ENCODE results near the gene USP32.
A peak's percentile ranks its signal among the peaks of the same experiment; 100 is the strongest.
"Not testable (repeated sequence)": the region's sequence is repeated elsewhere in the genome, so short reads cannot be mapped to it uniquely, and the experiment has no call there.

USP32 gene

GRCh38 chr17:60392042-60392844 is at the start of gene USP32:
TSS of gene USP32 (minus strand) at chr17:60392133. CDS start at chr17:60391939, 194 bp downstream.
- DNase-seq: peak; percentile 98

GRCh38 chr17:60439501-60439900 is 47.6 kb upstream of the USP32 start:
- no peak for DNase-seq

GRCh38 chr17:60436676-60437075 is 44.7 kb upstream of the USP32 start:
- no peak for DNase-seq

DNA sequence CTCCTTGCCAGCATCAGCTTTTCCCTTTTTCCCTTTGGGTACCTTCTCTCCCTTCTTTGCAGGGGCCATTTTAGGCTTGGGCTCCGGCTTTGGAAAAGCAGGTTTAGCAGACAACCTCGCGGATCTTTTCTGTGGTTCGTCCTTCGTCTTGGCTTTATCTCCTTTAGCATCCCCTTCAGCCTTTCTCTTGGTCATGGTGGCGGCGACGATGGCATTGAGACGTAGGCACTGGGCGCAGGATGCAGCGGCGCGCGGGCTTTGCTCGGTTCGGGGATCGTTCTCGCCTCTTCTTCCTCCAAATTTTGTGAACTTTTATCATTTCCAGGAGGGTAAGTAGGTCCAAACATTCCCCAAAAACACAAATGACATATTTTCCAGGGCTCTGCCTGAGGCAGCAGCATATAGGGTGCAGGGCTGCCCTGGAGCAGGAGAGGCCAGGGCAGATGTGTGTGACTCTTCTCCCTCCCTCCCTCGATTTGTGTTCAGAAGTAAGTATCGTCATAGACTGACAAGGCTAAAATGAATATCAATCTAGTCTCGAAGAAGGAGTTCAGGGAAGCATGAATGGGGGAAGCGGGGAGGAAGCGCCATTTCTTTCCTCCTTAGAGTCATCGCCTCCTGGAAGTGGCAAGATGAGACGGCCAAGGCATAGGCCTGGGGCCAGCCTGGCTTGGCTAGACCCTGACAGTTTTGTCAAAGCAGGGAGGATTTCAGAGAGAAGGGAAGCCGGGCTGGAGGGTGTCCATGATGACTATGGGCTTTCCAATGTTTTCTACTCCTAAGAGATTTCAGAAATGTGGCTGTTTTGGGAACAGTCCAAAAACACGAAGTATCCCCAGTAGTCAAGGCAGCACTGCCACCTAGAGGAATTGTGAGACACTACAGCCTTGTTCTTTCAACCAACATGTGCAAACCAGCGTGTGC is 43.6 kb upstream of the USP32 start:
- peak; percentile 72 for DNase-seq

DNA sequence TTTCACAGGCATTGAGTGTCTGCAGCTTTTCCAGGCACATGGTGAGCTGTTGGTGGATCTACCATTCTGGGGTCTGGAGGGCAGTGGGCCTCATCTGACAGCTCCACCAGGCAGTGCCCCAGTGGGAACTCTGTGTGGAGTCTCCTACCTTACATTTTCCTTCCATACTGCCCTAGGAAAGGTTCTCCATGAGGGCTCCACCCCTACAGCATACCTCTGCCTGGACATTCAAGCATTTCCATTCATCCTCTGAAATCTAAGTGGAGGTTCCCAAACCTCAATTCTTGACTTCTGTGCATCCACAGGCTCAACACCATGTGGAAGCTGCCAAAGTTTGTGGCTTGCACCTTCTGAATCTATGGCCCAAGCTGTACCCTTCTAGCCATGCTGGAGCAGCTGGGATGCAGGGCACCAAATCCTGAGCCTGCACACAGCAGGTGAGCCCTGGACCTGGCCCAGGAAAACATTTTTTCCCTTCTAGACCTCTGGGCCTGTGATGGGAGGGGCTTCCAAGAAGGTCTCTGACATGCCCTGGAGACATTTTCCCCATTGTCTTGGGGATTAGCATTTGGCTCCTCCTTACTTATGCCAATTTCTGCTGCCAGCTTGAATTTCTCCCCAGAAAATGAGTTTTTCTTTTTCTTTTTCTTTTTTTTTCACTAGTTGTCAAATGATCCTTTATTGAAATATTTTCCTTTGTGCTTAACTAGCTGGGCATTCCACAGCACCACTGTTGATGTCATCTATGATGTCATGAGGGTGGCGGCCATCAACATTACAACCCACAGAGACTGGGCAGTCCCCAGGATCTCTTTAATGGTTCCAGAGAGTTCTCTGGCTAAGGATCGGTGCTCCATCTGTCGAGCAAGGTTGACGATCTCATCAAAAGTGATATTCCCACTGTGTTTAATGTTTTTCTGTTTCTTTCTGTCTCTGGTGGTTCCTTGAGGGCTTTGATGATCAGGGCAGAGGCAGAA is 41.4 kb upstream of the USP32 start:
- DNase-seq: not testable (repeated sequence)

DNA sequence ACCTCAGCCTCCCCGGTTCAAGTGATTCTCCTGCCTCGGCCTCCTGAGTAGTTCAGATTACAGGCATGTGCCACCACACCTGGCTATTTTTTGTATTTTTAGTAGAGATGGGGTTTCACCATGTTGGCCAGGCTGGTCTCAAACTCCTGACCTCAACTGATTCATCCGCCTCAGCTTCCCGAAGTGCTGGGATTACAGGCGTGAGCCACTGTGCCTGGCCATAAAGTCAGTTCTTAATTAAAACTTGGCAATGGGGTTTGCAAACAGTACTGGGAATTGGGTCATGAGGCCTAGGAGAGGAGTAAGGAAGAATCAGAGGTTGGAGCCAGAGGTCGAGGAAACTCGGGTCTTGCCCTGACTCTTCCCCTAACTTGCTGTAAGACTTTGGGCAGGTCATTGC is 38.6 kb upstream of the USP32 start:
- DNase-seq: not testable (repeated sequence)

DNA sequence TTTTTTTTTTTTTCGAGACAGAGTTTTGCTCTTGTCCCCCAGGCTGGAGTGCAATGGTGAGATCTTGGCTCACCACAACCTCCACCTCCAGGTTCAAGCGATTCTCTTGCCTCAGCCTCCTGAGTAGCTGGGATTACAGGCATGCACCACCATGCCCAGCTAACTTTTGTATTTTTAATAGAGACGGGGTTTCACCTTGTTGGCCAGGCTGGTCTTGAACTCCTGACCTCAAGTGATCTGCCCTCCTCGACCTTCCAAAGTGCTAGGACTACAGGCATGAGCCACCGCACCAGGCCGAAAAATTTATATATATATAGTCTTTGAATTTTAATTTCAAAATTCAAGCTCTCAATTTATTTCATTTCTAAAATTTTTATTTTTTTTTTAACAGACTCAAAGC is 36.6 kb upstream of the USP32 start:
- DNase-seq: not testable (repeated sequence)

GRCh38 chr17:60426596-60426995 is 34.7 kb upstream of the USP32 start:
- no peak for DNase-seq

DNA sequence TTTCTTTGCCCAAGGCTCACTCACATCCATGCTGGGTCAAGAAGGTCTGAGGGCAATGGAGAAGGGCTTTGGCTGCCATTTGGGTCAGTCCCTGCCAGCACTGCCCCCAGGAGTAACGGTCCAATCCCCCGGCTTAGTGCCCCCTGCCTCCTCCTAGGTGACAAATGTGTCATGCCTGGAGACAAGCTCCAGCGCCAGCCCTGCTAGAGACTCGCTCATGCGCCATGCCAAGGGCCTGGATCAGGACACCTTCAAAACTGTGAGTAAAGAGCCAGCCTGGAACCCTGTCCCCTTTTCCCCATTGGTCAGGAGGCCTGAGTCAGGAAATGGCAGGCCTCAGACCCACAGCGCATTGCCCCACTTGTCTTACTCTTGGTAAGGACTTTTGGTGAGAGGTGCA is 33.7 kb upstream of the USP32 start:
- no peak for DNase-seq

- no peak for DNase-seq
Measured at GRCh38 chr17:60423865-60424264, 31.9 kb upstream of the USP32 start.

- DNase-seq: no peak
Measured at GRCh38 chr17:60422162-60422665, 30.3 kb upstream of the USP32 start, which contains the start of gene CHCT1. TSS of gene CHCT1 (plus strand) at chr17:60422489. CDS start at chr17:60422593, 104 bp downstream.

DNA sequence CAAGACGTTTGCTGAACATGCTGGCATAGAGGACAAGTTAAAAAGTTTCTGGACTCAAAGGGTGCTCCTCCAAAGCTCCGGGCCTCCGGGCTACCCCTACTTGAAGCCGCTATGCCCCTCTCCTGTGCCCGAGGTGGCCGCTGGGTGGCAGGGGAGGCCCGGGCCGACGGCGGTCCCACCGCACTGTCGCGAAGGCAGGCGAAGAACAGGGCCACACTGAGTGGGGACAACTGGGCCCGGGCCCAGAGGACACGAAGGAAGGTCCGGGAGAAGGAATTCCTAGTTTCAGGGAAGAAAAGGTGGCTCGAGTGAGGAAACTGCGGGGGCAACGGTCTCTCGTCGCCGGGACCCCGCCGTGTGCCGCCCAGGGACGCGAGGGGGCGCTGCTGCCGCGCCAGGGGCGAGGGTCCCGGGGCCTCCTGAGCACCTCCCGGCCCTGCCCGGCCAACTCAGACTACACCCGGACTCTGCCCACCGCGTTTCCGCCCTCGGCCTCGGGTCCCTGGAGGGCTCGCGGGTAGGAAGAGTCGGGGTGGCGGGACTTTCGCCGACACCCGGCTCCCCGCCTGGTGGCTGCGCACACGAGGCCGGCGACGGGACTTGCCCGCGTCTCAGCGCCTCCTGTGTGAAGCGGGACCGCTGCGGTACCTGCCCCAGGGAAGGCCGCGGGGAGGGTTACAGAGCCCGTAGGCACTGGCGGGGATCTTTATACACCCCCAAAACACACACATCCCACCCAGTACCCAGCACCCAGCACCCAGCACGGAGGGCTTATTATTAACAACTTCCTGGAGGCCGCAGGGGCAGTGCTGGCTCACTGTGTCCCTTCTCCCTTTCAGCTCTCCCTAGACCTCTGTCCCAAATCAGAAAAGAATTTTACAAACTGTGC is 29.6 kb upstream of the USP32 start:
- peak; percentile 47 for DNase-seq

DNA sequence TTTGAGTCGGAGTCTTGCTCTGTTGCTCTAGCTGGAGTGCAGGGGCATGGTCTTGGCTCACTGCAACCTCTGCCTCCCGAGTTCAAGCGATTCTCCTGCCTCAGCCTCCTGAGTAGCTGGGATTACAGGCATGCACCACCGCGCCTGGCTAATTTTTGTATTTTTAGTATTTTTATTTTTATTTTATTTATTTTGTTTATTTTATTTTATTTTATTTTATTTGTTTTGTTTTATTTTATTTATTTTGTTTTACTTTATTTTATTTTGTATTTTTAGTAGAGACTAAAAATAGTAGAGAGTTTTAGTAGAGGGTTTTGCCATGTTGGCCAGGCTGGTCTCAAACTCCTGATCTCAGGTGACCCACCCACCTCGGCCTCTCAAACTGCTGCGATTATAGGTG is 27.9 kb upstream of the USP32 start:
- not testable (repeated sequence) for DNase-seq

DNA sequence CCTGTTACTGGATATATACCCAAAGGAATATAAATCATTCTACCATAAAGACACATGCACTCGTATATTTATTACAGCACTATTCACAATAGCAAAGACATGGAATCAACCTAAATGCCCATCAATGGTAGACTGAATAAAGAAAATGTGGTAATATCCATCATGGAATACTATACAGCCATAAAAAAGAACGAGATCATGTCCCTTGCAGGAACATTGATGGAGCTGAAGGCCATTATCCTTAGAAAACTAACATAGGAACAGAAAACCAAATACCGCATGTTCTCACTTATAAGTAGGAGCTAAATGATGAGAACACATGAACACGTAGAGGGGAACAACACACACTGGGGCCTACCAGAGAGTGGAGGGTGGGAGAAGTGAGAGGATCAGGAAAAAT is 27.1 kb upstream of the USP32 start:
- not testable (repeated sequence) for DNase-seq

DNA sequence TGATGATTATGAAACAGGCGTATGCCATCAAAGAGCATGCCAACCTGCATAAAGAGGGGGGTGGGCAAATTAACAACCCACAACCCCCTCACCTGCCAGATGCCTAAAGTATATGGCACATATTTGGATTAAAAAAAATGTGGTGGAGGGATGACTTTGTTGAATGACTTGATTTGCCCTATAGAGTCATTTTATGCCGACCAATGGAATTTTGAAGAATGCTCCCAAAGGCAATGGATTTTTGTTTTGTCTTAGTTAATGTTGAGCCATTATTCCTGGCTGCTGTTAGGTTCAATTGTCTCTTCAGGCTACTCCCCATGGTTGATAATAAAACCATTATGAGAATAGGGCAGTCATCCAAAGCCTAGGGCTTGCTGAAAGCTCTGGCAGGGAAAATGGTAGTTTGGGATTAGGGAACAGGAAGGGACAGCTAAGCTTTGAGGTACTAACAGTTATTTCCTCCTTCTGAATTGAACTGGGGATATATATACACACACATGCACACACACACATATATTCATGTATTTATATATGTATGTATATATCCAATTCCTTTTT is 24.5 kb upstream of the USP32 start:
- no peak for DNase-seq

DNA sequence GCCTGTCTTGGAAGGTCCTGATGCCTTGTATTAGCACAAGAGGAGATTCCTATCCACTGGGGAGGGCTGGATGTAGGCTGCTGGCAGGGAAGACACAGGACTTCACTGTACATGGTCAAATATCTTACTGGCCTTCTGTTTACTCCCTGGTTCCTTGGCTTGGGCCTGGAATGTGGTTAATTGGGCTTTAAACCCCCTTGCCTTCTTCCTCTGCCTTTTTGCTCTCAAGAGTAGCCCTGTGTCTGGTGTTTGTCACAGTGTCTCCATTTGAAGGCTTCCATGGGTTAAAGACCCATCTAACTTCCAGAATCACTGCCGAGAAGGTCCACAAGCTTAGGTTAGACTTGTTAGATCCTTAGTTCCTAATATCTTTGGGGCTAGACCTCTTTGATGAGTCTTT is 23.2 kb upstream of the USP32 start:
- DNase-seq: no peak

GRCh38 chr17:60412701-60413100 is 20.8 kb upstream of the USP32 start:
- DNase-seq: no peak

DNA sequence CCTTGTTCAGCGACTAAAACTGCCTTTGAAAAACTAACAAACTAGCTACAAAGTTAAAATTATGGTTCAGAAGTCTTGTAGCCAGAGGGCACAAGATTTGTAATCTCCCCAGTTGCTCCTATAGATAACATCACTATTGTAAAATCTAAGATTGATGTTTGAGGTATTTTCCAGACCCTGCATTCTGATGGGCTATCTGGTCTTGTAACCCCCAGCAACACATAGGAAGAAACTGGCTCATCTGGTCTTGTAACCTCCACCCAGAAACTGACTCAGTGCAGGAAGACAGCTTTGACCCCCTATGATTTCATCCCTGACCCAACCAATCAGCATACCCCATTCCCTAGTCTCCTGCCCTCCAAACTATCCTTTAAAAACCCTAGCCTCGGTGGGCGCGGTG is 18.1 kb upstream of the USP32 start:
- no peak for DNase-seq

GRCh38 chr17:60406887-60407286 is 15.0 kb upstream of the USP32 start:
- no peak for DNase-seq

DNA sequence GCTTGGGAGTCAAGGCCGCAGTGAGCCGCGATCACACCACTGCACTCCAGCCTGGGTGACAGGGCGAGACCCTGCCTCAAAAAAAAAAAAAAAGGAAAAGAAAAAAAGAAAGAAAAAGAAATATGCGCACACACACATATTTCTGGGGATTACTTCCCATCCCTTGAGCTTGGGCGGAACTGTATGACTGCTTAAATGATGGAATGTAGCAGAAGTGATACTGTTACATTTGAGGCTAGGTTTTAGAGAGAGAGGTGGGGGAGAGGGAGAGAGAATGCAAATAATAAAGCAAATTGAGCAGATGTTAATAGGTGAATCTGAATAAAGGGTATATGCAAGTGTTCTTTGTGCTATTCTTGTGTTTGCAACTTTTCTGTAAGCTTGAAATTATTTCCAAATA is 12.0 kb upstream of the USP32 start:
- DNase-seq: no peak

DNA sequence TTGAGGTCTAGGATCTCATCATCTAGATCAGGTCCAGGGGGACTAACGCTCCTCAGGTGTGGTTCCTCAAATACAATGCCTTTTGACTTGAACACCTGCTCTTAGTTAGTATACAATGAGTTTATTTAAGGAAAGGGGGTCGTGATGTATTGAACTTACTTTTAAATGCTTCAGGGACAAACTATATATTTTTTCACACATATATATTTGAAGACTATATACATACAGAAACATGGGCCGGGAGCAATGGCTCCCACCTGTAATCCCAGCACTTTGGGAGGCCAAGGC is 11.5 kb upstream of the USP32 start:
- no peak for DNase-seq

Measured in NCI-H345 (cell line).